GM23338 (cell line): ENCODE data around the gene UMODL1. TPM values are rescaled to one million over a fixed set of nuclear protein-coding genes. Genes with fewer than 3 reads are reported as not detected.

Source experiments
- ATAC-seq: fragments of 200-7000 bp; cut with Tn5 transposase; 3 replicates; pipeline ENCODE4 v1.9.1; 2020
- DNase-seq: peaks from one replicate; pipeline ENCODE4 v3.0.0-alpha.2; 2015; ENCODE audit warnings: low spot score
- H2AFZ ChIP-seq: fragments of 200-600 bp; sonication (generic); 2 replicates; pipeline ENCODE4 v1.8.0; 2016; ENCODE audit warnings: antibody characterized with exemption, mild to moderate bottlenecking, moderate library complexity
- H3F3A ChIP-seq: fragments of 200-600 bp; sonication (generic); replicated peaks from 2 replicates; pipeline ENCODE4 v1.8.0; 2017; ENCODE audit warnings: antibody characterized with exemption, mixed run types, low read depth
- H3K27ac ChIP-seq: fragments of 200-600 bp; sonication (generic); 2 replicates; pipeline ENCODE4 v1.6.1; 2016; ENCODE audit warnings: low read depth
- H3K27me3 ChIP-seq: fragments of 200-600 bp; sonication (generic); 2 replicates; pipeline ENCODE4 v1.8.0; 2016; ENCODE audit warnings: mild to moderate bottlenecking, mixed run types, moderate library complexity; ENCODE audit not compliant: insufficient read depth
- H3K36me3 ChIP-seq: fragments of 200-600 bp; sonication (generic); 2 replicates; pipeline ENCODE4 v1.8.0; 2016; ENCODE audit warnings: mild to moderate bottlenecking; ENCODE audit not compliant: insufficient read depth
- H3K4me1 ChIP-seq: fragments of 200-600 bp; sonication (generic); 2 replicates; pipeline ENCODE4 v1.8.0; 2016; ENCODE audit warnings: mild to moderate bottlenecking, moderate library complexity; ENCODE audit not compliant: insufficient read depth
- H3K4me2 ChIP-seq: fragments of 200-600 bp; sonication (generic); 2 replicates; pipeline ENCODE4 v1.7.1; 2017; ENCODE audit warnings: mixed run types
- H3K4me3 ChIP-seq: fragments of 200-600 bp; sonication (generic); 2 replicates; pipeline ENCODE4 v1.6.1; 2016; ENCODE audit warnings: mixed run types
- H3K79me2 ChIP-seq: fragments of 200-600 bp; sonication (generic); replicated peaks from 2 replicates; pipeline ENCODE4 v1.8.0; 2017; ENCODE audit warnings: mild to moderate bottlenecking; ENCODE audit not compliant: insufficient read depth
- H3K9me2 ChIP-seq: fragments of 200-600 bp; sonication (generic); 2 replicates; pipeline ENCODE4 v1.8.0; 2017; ENCODE audit not compliant: insufficient read depth
- H4K20me1 ChIP-seq: fragments of 200-600 bp; sonication (generic); replicated peaks from 2 replicates; pipeline ENCODE4 v1.8.0; 2017; ENCODE audit warnings: mild to moderate bottlenecking; ENCODE audit not compliant: insufficient read depth
- H3K27ac Mint-ChIP-seq: 2 replicates; pipeline ENCODE4 v1.8.0; 2020; ENCODE audit warnings: inconsistent platforms, mild to moderate bottlenecking, moderate library complexity, mixed read lengths
- H3K27me3 Mint-ChIP-seq: 3 replicates; pipeline ENCODE4 v1.8.0; 2022; ENCODE audit warnings: low read depth, mild to moderate bottlenecking, moderate library complexity, mixed read lengths, inconsistent platforms; ENCODE audit not compliant: insufficient read depth, poor library complexity
- H3K36me3 Mint-ChIP-seq: 3 replicates; pipeline ENCODE4 v1.8.0; 2021; ENCODE audit warnings: low read depth, mild to moderate bottlenecking, inconsistent platforms, moderate library complexity, mixed read lengths
- H3K4me1 Mint-ChIP-seq: 3 replicates; pipeline ENCODE4 v1.8.0; 2020; ENCODE audit warnings: mild to moderate bottlenecking, inconsistent platforms, mixed read lengths
- H3K4me3 Mint-ChIP-seq: 3 replicates; pipeline ENCODE4 v1.8.0; 2021; ENCODE audit warnings: moderate library complexity, mild to moderate bottlenecking, inconsistent platforms, mixed read lengths
- H3K9me3 Mint-ChIP-seq: 3 replicates; pipeline ENCODE4 v1.8.0; 2020; ENCODE audit warnings: moderate library complexity, mild to moderate bottlenecking, inconsistent platforms, mixed read lengths
- CREB1 ChIP-seq: fragments of 250-450 bp; sonication (Bioruptor Pico); IDR thresholded peaks from 2 replicates; pipeline ENCODE4 v1.5.0; 2020; ENCODE audit warnings: low read depth, mild to moderate bottlenecking, moderate library complexity
- CTCF ChIP-seq, 2 experiments: fragments of 200-600 bp in 1 of 2; sonication (generic) in 1 of 2; conservative IDR thresholded peaks; 2 replicates each; pipeline versions ENCODE4 v1.5.1 to v1.6.1; 2016 to 2017; ENCODE audit warnings: antibody characterized with exemption in 2 of 2, low read depth in 2 of 2, mild to moderate bottlenecking in 2 of 2, moderate library complexity in 1 of 2
- ETS1 ChIP-seq: IDR thresholded peaks from 2 replicates; pipeline ENCODE4 v1.6.1; 2016; ENCODE audit warnings: antibody characterized with exemption
- EZH2 ChIP-seq: fragments of 200-600 bp; sonication (generic); IDR thresholded peaks from one replicate; pipeline ENCODE4 v1.8.0; 2017; ENCODE audit warnings: antibody characterized with exemption, mild to moderate bottlenecking, low read depth; ENCODE audit not compliant: unreplicated experiment
- EZH2phosphoT487 ChIP-seq: fragments of 200-600 bp; sonication (generic); IDR thresholded peaks from one replicate; pipeline ENCODE4 v1.8.1; 2018; ENCODE audit warnings: antibody characterized with exemption; ENCODE audit not compliant: unreplicated experiment
- JUNB ChIP-seq: IDR thresholded peaks from one replicate; pipeline ENCODE4 v1.6.1; 2016; ENCODE audit warnings: antibody characterized with exemption; ENCODE audit not compliant: unreplicated experiment
- REST ChIP-seq: IDR thresholded peaks from one replicate; pipeline ENCODE4 v1.6.1; 2018; ENCODE audit warnings: antibody characterized with exemption; ENCODE audit not compliant: unreplicated experiment
- STAT1 ChIP-seq: IDR thresholded peaks from one replicate; pipeline ENCODE4 v1.6.1; 2016; ENCODE audit warnings: antibody characterized with exemption; ENCODE audit not compliant: unreplicated experiment
- ZNF331 ChIP-seq: fragments of 250-450 bp; sonication (Bioruptor Pico); IDR thresholded peaks from 2 replicates; pipeline ENCODE4 v1.5.0; 2020; ENCODE audit warnings: low read depth, mild to moderate bottlenecking, moderate library complexity
- ZNF462 ChIP-seq: fragments of 250-450 bp; sonication (Bioruptor Pico); IDR thresholded peaks from 2 replicates; pipeline ENCODE4 v1.5.0; 2020; ENCODE audit warnings: mild to moderate bottlenecking, moderate library complexity
- polyA plus RNA-seq: library from polyadenylated mRNA; unstranded; fragments of >200 nt; fragmentation: Nextera tagmentation; extraction: Ambion mirVana; gene quantifications from 2 replicates; pipeline ENCODE4 v1.2.1, GENCODE V29; 2016
- total RNA-seq: library from RNA; depleted of rRNA; stranded (reverse); fragments of >200 nt; shearing (Covaris generic); gene quantifications from 2 replicates; pipeline ENCODE4 v1.2.3, GENCODE V29; 2014

Gene UMODL1
- total and polyA plus RNA-seq, 2 experiments from 2014 or later = not detected

GRCh38 chr21:42122398-42122797, 51.3 kb downstream of the UMODL1 start:
- no peak for TF ChIP-seq CREB1 (CRISPR knock-in tag)
- no peak for TF ChIP-seq STAT1
- TF ChIP-seq ZNF331 (CRISPR knock-in tag) = no peak
- no peak for TF ChIP-seq ZNF462 (CRISPR knock-in tag)
- no peak for TF ChIP-seq REST
- TF ChIP-seq EZH2 = no peak
- TF ChIP-seq ETS1 = no peak
- TF ChIP-seq JUNB = no peak
- no peak for TF ChIP-seq EZH2phosphoT487
- no peak for TF ChIP-seq CTCF (conservative IDR thresholded peaks at IDR 0.05; ENCODE audit: low read depth in 2 of 2)
- H3K79me2 ChIP-seq = no peaks in the 10 kb centered on the region
- H3K27ac Mint-ChIP-seq = no peak overlapping the region
- H3K4me1 Mint-ChIP-seq = peaks cover 23% of the 10 kb centered on the region
- H3K4me3 Mint-ChIP-seq = no peak overlapping the region
- no peak overlapping the region for H3K4me2 ChIP-seq
- no peak for ATAC-seq
- no peaks in the 10 kb centered on the region for H3K9me2 ChIP-seq
- H3K9me3 Mint-ChIP-seq = no peaks in the 10 kb centered on the region
- H3K36me3 ChIP-seq = no peaks in the 10 kb centered on the region
- peaks cover 15% of the 10 kb centered on the region for H3K4me1 ChIP-seq
- H3K36me3 Mint-ChIP-seq = no peaks in the 10 kb centered on the region
- no peak overlapping the region for H3K27ac ChIP-seq
- H4K20me1 ChIP-seq = no peaks in the 10 kb centered on the region
- DNase-seq = no peak
- H3F3A ChIP-seq = no peaks in the 10 kb centered on the region
- no peak overlapping the region for H2AFZ ChIP-seq
- H3K27me3 Mint-ChIP-seq = peaks cover 12% of the 10 kb centered on the region
- H3K4me3 ChIP-seq = no peak overlapping the region
- no peaks in the 10 kb centered on the region for H3K27me3 ChIP-seq
